K562 (cell line): ENCODE data around the gene TMEM144. TPM values are rescaled to one million over a fixed set of nuclear protein-coding genes. Genes with fewer than 3 reads are reported as not detected.

Experiments
- ATF2 ChIP-seq: sonication (generic); formaldehyde crosslinking; IDR thresholded peaks from 2 replicates; pipeline ENCODE4 v1.8.1; 2022; ENCODE audit warnings: missing genetic modification reagents
- BCLAF1 ChIP-seq, 2 experiments: fragments of 450-650 bp in 1 of 2; IDR thresholded peaks; 2 replicates each; pipeline ENCODE4 v1.6.1; 2011 to 2017; ENCODE audit warnings: low read depth in 2 of 2, antibody characterized with exemption in 1 of 2, borderline replicate concordance in 1 of 2, low read length in 1 of 2, mild to moderate bottlenecking in 1 of 2, mixed read lengths in 1 of 2; ENCODE audit not compliant: control insufficient read depth in 1 of 2
- BRF1 ChIP-seq: IDR thresholded peaks from 3 replicates; pipeline ENCODE4 v1.6.1; 2011; ENCODE audit warnings: borderline replicate concordance, mild to moderate bottlenecking; ENCODE audit not compliant: insufficient read length; ENCODE audit errors: extremely low read depth
- CCNT2 ChIP-seq: IDR thresholded peaks from 2 replicates; pipeline ENCODE4 v1.6.1; 2011; ENCODE audit warnings: borderline replicate concordance, low read depth, mild to moderate bottlenecking, moderate library complexity, mixed read lengths, low read length; ENCODE audit not compliant: insufficient read length; ENCODE audit errors: extremely low read depth
- DIDO1 ChIP-seq: fragments of 450-650 bp; IDR thresholded peaks from 2 replicates; pipeline ENCODE4 v1.6.1; 2016; ENCODE audit warnings: low read depth, missing biosample characterization, missing genetic modification characterization
- GATAD2B ChIP-seq: fragments of 450-650 bp; IDR thresholded peaks from 2 replicates; pipeline ENCODE4 v1.6.1; 2017; ENCODE audit warnings: mild to moderate bottlenecking, borderline replicate concordance
- HDAC8 ChIP-seq: fragments of 450-650 bp; IDR thresholded peaks from 2 replicates; pipeline ENCODE4 v1.6.1; 2016; ENCODE audit warnings: mild to moderate bottlenecking, missing genetic modification characterization, moderate library complexity, missing compliant biosample characterization
- IFI16 ChIP-seq: fragments of 250-450 bp; sonication (Bioruptor Pico); IDR thresholded peaks from 2 replicates; pipeline ENCODE4 v2.1.2; 2022; ENCODE audit warnings: mild to moderate bottlenecking, inconsistent platforms
- L3MBTL2 ChIP-seq: fragments of 450-650 bp; IDR thresholded peaks from 2 replicates; pipeline ENCODE4 v1.6.1; 2016; ENCODE audit warnings: mild to moderate bottlenecking, moderate library complexity
- NELFE ChIP-seq: IDR thresholded peaks from 2 replicates; pipeline ENCODE4 v1.6.1; 2011; ENCODE audit warnings: mild to moderate bottlenecking; ENCODE audit not compliant: insufficient read depth, insufficient read length
- SREBF1 ChIP-seq: fragments of 150-350 bp; IDR thresholded peaks from 2 replicates; pipeline ENCODE4 v1.6.1; 2014; ENCODE audit warnings: antibody characterized with exemption, low read depth, low read length, borderline replicate concordance
- SRSF1 ChIP-seq: fragments of 200-400 bp; formaldehyde crosslinking; IDR thresholded peaks from 2 replicates; pipeline ENCODE4 v1.6.1; 2017; ENCODE audit warnings: mild to moderate bottlenecking, low read depth, low read length, moderate library complexity
- TEAD4 ChIP-seq, 2 experiments: sonication (generic) in 1 of 2; formaldehyde crosslinking in 1 of 2; IDR thresholded peaks; 2 replicates each; pipeline versions ENCODE4 v1.6.1 to v1.8.0; 2012 to 2022; ENCODE audit warnings: borderline replicate concordance in 1 of 2, inconsistent platforms in 1 of 2, low read length in 1 of 2, mild to moderate bottlenecking in 1 of 2, missing genetic modification reagents in 1 of 2
- TFAM ChIP-seq: fragments of 250-450 bp; sonication (Bioruptor Pico); conservative IDR thresholded peaks from 2 replicates; pipeline ENCODE4 v1.5.0; 2021; ENCODE audit warnings: mild to moderate bottlenecking, moderate library complexity
- TFE3 ChIP-seq: fragments of 450-650 bp; formaldehyde crosslinking; IDR thresholded peaks from 2 replicates; pipeline ENCODE4 v1.4.0; 2020; ENCODE audit warnings: mild to moderate bottlenecking, mixed read lengths
- ZNF395 ChIP-seq: fragments of 200-800 bp; sonication (Bioruptor generic); IDR thresholded peaks from 2 replicates; pipeline ENCODE4 v1.6.1; 2017; ENCODE audit warnings: missing genetic modification characterization, missing compliant biosample characterization
- ZNF511 ChIP-seq: sonication (generic); formaldehyde crosslinking; IDR thresholded peaks from 2 replicates; pipeline ENCODE4 v1.8.0; 2022; ENCODE audit warnings: mild to moderate bottlenecking, missing genetic modification reagents
- ZNF668 ChIP-seq: fragments of 250-450 bp; sonication (Bioruptor Pico); IDR thresholded peaks from 2 replicates; pipeline ENCODE4 v1.8.0; 2022; ENCODE audit warnings: mild to moderate bottlenecking, inconsistent platforms
- polyA plus RNA-seq, 8 experiments: library from polyadenylated mRNA; depleted of rRNA in 4 of 8; stranded (reverse) in 5 of 8; unstranded in 3 of 8; fragments of >200 nt; fragmentation: Nextera tagmentation in 2 of 8; fragmentation: Illumina TruSeq in 1 of 8; extraction: Ambion mirVana in 2 of 8; extraction: Trizol in 1 of 8; gene quantifications; 2 replicates each; pipeline versions ENCODE4 v1.2.1 to v1.2.3, GENCODE V29; 2011 to 2014; ENCODE audit warnings: inconsistent platforms in 1 of 8, missing spikeins in 1 of 8
- total RNA-seq, 7 experiments: library from RNA; depleted of rRNA in 6 of 7; stranded (reverse); fragments of >200 nt in 6 of 7; fragmentation: Illumina TruSeq in 2 of 7; extraction: Trizol in 2 of 7; gene quantifications; 2 replicates each; pipeline versions ENCODE4 v1.2.1 to v1.2.3, GENCODE V29; 2011 to 2021; ENCODE audit warnings: low replicate concordance in 1 of 7

Gene TMEM144
- total and polyA plus RNA-seq, 9 of the 15 experiments (the other 6 are each of a cell fraction or from before 2014, with no cell fraction given), result 4.0 to 12.0 (median 6.1) TPM

GRCh38 chr4:158182736-158183135 lies 27.6 kb upstream of the TMEM144 start (continued):
- TF ChIP-seq ATF2 (CRISPR knock-in tag), result no peak
- no peak for TF ChIP-seq SREBF1
- no peak for TF ChIP-seq IFI16 (CRISPR knock-in tag)
- TF ChIP-seq ZNF395 (CRISPR knock-in tag), result no peak
- no peak for TF ChIP-seq HDAC8 (tag)
- no peak for TF ChIP-seq ZNF511
- TF ChIP-seq TEAD4 (IDR thresholded peaks at IDR 0.05; ENCODE audit: low read length), result no peak
- no peak for TF ChIP-seq TEAD4 (CRISPR knock-in tag; IDR thresholded peaks at IDR 0.05; ENCODE audit: borderline replicate concordance)
- no peak for TF ChIP-seq CCNT2
- TF ChIP-seq L3MBTL2, result peak; percentile 67; the same call in 1 of the 2 replicates
- TF ChIP-seq DIDO1 (tag), result peak; percentile 77
- no peak for TF ChIP-seq TFE3 (CRISPR knock-in tag)
- TF ChIP-seq ZNF668 (CRISPR knock-in tag), result no peak
- TF ChIP-seq BCLAF1 (IDR thresholded peaks at IDR 0.05; ENCODE audit: borderline replicate concordance in 1 of 2, control insufficient read depth in 1 of 2, low read depth in 2 of 2, low read length in 1 of 2), result no peak
- no peak for TF ChIP-seq GATAD2B
- no peak for TF ChIP-seq TFAM
- no peak for TF ChIP-seq SRSF1
- TF ChIP-seq NELFE, result no peak
- TF ChIP-seq BRF1, result no peak
